ENCODE measurements around the gene LCE6A. TPM values are rescaled to one million over a fixed set of nuclear protein-coding genes. Genes with fewer than 3 reads are reported as not detected.

The LCE6A gene
- total RNA-seq, 6 experiments from 2014 or later, result not detected

DNA sequence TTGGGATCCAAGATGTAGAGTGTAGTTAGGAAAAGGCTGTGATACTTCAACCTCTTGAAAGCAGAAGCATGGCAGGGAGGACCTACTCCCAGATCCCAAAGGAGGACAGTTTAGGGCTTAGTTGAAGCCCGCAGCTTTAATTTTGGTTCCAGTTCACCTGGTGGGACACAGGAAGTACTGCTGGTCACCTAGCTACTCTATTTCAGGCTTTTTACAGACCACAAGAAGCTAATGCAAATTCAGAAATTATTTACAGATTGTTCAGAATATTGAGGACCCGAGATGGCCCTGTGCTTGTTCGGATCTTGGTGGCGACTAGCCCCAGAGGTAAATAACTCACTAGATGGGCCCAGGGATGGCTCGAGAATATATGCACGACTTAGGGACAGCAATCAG, 29.1 kb downstream of the LCE6A start:
- no peak overlapping the region for H3K4me3 Mint-ChIP-seq
- DNase-seq, result no peak
- peaks cover 7% of the 10 kb centered on the region; the same call in 1 of the 2 replicates for H3K4me1 Mint-ChIP-seq (ENCODE audit: low read depth)
- no peak overlapping the region for H3K27ac Mint-ChIP-seq
- no peaks in the 10 kb centered on the region for H3K9me3 Mint-ChIP-seq
- no peak for TF ChIP-seq CTCF (IDR thresholded peaks at IDR 0.05)
- H3K27me3 Mint-ChIP-seq (ENCODE audit: insufficient read depth), result no peaks in the 10 kb centered on the region; the same call in 1 of the 2 replicates
- no peaks in the 10 kb centered on the region for H3K36me3 Mint-ChIP-seq (ENCODE audit: low read depth)

GRCh38 chr1:152873495-152873894, 30.8 kb downstream of the LCE6A start:
- TF ChIP-seq CTCF (IDR thresholded peaks at IDR 0.05), result no peak
- Mint-ChIP-seq H3K27me3 (ENCODE audit: insufficient read depth) (no peaks in the 10 kb centered on the region; the same call in 1 of the 2 replicates), H3K4me3 (no peak overlapping the region), H3K36me3 (ENCODE audit: low read depth) (no peaks in the 10 kb centered on the region), H3K4me1 (ENCODE audit: low read depth) (peaks cover 7% of the 10 kb centered on the region; the same call in 1 of the 2 replicates), H3K27ac (no peak overlapping the region), H3K9me3 (no peaks in the 10 kb centered on the region)
- no peak for DNase-seq

DNA sequence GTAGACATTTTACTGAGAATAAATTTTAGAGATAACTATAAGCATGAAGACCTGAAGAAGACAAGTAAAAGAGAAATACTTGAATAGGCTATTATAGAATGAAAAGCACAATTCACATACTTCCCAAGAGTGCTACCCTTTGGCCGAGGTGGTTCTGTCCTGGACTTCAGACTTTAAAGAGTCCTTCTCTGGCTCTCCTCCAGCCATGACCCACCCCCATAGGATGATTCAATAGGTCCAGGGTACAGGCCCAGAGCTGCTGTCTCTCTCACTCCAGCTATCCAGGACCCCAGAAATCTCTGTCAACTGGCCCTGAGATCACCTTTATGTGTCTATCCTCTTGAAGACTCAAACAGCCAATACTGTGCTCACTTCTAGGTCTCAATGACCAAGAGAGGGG, 34.2 kb downstream of the LCE6A start:
- peaks cover 7% of the 10 kb centered on the region; the same call in 1 of the 2 replicates for H3K4me1 Mint-ChIP-seq (ENCODE audit: low read depth)
- no peaks in the 10 kb centered on the region for H3K36me3 Mint-ChIP-seq (ENCODE audit: low read depth)
- H3K9me3 Mint-ChIP-seq, result no peaks in the 10 kb centered on the region; the same call in 1 of the 2 replicates
- H3K4me3 Mint-ChIP-seq, result no peak overlapping the region
- TF ChIP-seq CTCF (IDR thresholded peaks at IDR 0.05), result no peak
- DNase-seq, result no peak
- no peak overlapping the region for H3K27ac Mint-ChIP-seq
- peaks cover 2% of the 10 kb centered on the region for H3K27me3 Mint-ChIP-seq (ENCODE audit: insufficient read depth)

- TF ChIP-seq CTCF (IDR thresholded peaks at IDR 0.05), result peak; percentile 47; the same call in 1 of the 2 replicates
- H3K9me3 Mint-ChIP-seq, result peaks cover 5% of the 10 kb centered on the region
- no peak for DNase-seq
- H3K4me1 Mint-ChIP-seq (ENCODE audit: low read depth), result peaks cover 7% of the 10 kb centered on the region; the same call in 1 of the 2 replicates
- no peak within 1 kb of the TSS for H3K4me3 Mint-ChIP-seq
- H3K36me3 Mint-ChIP-seq (ENCODE audit: low read depth), result no peaks in the 10 kb centered on the region
- H3K27me3 Mint-ChIP-seq (ENCODE audit: insufficient read depth), result peaks cover 2% of the 10 kb centered on the region; the same call in 1 of the 2 replicates
- no peak within 1 kb of the TSS for H3K27ac Mint-ChIP-seq
Measured at GRCh38 chr1:152878042-152878441, 35.4 kb downstream of the LCE6A start, which contains the start of gene SMCP. SMCP (plus strand) TSS chr1:152878322; CDS start chr1:152884423, 6,101 bp downstream.

- Mint-ChIP-seq H3K36me3 (ENCODE audit: low read depth) (no peaks in the 10 kb centered on the region), H3K9me3 (peaks cover 5% of the 10 kb centered on the region), H3K4me1 (ENCODE audit: low read depth) (peaks cover 11% of the 10 kb centered on the region; the same call in 1 of the 2 replicates), H3K4me3 (no peak overlapping the region), H3K27me3 (ENCODE audit: insufficient read depth) (peaks cover 2% of the 10 kb centered on the region; the same call in 1 of the 2 replicates), H3K27ac (no peak overlapping the region)
- no peak for DNase-seq
- TF ChIP-seq CTCF (IDR thresholded peaks at IDR 0.05), result no peak
Measured at GRCh38 chr1:152879559-152880198, 37.0 kb downstream of the LCE6A start.

All from HFFc6 (cell line).